IMR-90 (cell line): ENCODE data around the gene TBCA. TPM values are rescaled to one million over a fixed set of nuclear protein-coding genes. Genes with fewer than 3 reads are reported as not detected.

Experiments
- ATAC-seq: fragments of 200-7000 bp; cut with Tn5 transposase; 2 replicates; pipeline ENCODE4 v1.9.1; 2020; ENCODE audit warnings: low read depth, mild to moderate bottlenecking, moderate library complexity
- BruUV-seq: library from RNA; stranded (reverse); fragments of 400-500 nt; replicated peaks from 2 replicates; lab custom pipeline; 2021; lab: Mats Ljungman, UMichigan
- CTCF ChIA-PET: fragments of 300-600 bp; formaldehyde crosslinking; extraction: SDS; loops from one replicate; lab custom pipeline; 2021; ENCODE audit warnings: antibody characterized with exemption; lab: Yijun Ruan, JAX
- POLR2A ChIA-PET: fragments of 300-600 bp; sonication (Branson Sonifier 250); formaldehyde crosslinking; loops from one replicate; lab custom pipeline; 2022; ENCODE audit warnings: antibody characterized with exemption; ENCODE audit not compliant: unreplicated experiment; lab: Charles Lee
- DNase-seq: peaks from one replicate; pipeline ENCODE4 v3.0.0; 2013
- H2AFZ ChIP-seq: replicated peaks from 2 replicates; pipeline ENCODE3; 2013; ENCODE audit warnings: low read length, mild to moderate bottlenecking; ENCODE audit not compliant: poor library complexity
- H2AK5ac ChIP-seq: 2 replicates; pipeline ENCODE4 v1.6.1; 2013; ENCODE audit warnings: low read depth, low read length, inconsistent platforms
- H2AK9ac ChIP-seq: replicated peaks from 2 replicates; pipeline ENCODE3; 2013; ENCODE audit warnings: mild to moderate bottlenecking, low read depth, low read length, moderate library complexity; ENCODE audit not compliant: poor library complexity
- H2BK120ac ChIP-seq: 2 replicates; pipeline ENCODE4 v1.6.1; 2013; ENCODE audit warnings: low read depth, low read length, inconsistent platforms
- H2BK15ac ChIP-seq: 3 replicates; pipeline ENCODE4 v1.6.1; 2013; ENCODE audit warnings: low read depth, low read length, inconsistent platforms
- H2BK20ac ChIP-seq: 2 replicates; pipeline ENCODE4 v1.6.1; 2013; ENCODE audit warnings: low read depth, mild to moderate bottlenecking, inconsistent platforms, low read length, moderate library complexity
- H2BK5ac ChIP-seq: 2 replicates; pipeline ENCODE4 v1.6.1; 2013; ENCODE audit warnings: mild to moderate bottlenecking, low read depth, low read length, inconsistent platforms; ENCODE audit not compliant: poor library complexity, severe bottlenecking
- H3K14ac ChIP-seq: replicated peaks from 2 replicates; pipeline ENCODE4 v1.6.1; 2013; ENCODE audit warnings: low read depth, low read length, inconsistent platforms
- H3K18ac ChIP-seq: 2 replicates; pipeline ENCODE4 v1.6.1; 2013; ENCODE audit warnings: low read depth, low read length, control low read depth
- H3K23ac ChIP-seq: 2 replicates; pipeline ENCODE4 v1.6.1; 2013; ENCODE audit warnings: low read depth, low read length, inconsistent platforms
- H3K27ac ChIP-seq: 2 replicates; pipeline ENCODE4 v1.5.1; 2013; ENCODE audit warnings: mild to moderate bottlenecking, control low read depth, low read length; ENCODE audit not compliant: insufficient read depth
- H3K27me3 ChIP-seq: 2 replicates; pipeline ENCODE4 v1.6.1; 2013; ENCODE audit warnings: low read length; ENCODE audit not compliant: control insufficient read depth, insufficient read depth
- H3K36me3 ChIP-seq: 2 replicates; pipeline ENCODE4 v1.6.1; 2013; ENCODE audit warnings: low read length, mixed read lengths; ENCODE audit not compliant: control insufficient read depth, insufficient read depth
- H3K4ac ChIP-seq: 2 replicates; pipeline ENCODE4 v1.6.1; 2013; ENCODE audit warnings: low read depth, low read length, inconsistent platforms
- H3K4me1 ChIP-seq: 2 replicates; pipeline ENCODE4 v1.6.1; 2013; ENCODE audit warnings: low read length, mixed read lengths; ENCODE audit not compliant: control insufficient read depth, insufficient read depth
- H3K4me2 ChIP-seq: 2 replicates; pipeline ENCODE4 v1.6.1; 2013; ENCODE audit warnings: low read depth, mild to moderate bottlenecking, control low read depth, low read length, moderate library complexity
- H3K4me3 ChIP-seq: 2 replicates; pipeline ENCODE4 v1.5.1; 2013; ENCODE audit warnings: low read depth, mild to moderate bottlenecking, control low read depth, low read length, moderate library complexity; ENCODE audit not compliant: insufficient read depth
- H3K56ac ChIP-seq: 2 replicates; pipeline ENCODE4 v1.6.1; 2013; ENCODE audit warnings: low read length, inconsistent platforms; ENCODE audit not compliant: insufficient read depth; ENCODE audit errors: extremely low read depth
- H3K79me1 ChIP-seq, 2 experiments: 2 replicates each; pipeline ENCODE4 v1.6.1; 2013; ENCODE audit warnings: low read length in 2 of 2, inconsistent platforms in 1 of 2, low read depth in 1 of 2
- H3K9ac ChIP-seq: 2 replicates; pipeline ENCODE4 v1.6.1; 2013; ENCODE audit warnings: low read depth, low read length, control low read depth
- H3K9me1 ChIP-seq: 2 replicates; pipeline ENCODE4 v1.6.1; 2013; ENCODE audit warnings: low read length, inconsistent platforms; ENCODE audit not compliant: insufficient read depth
- H3K9me3 ChIP-seq: 2 replicates; pipeline ENCODE4 v1.6.1; 2013; ENCODE audit warnings: low read length; ENCODE audit not compliant: control insufficient read depth, insufficient read depth
- H4K20me1 ChIP-seq: 2 replicates; pipeline ENCODE4 v1.6.1; 2013; ENCODE audit warnings: low read length, inconsistent platforms; ENCODE audit not compliant: insufficient read depth
- H4K5ac ChIP-seq: 2 replicates; pipeline ENCODE4 v1.6.1; 2013; ENCODE audit warnings: mild to moderate bottlenecking, low read depth, low read length, control low read depth
- H4K8ac ChIP-seq, 2 experiments: 2 replicates each; pipeline ENCODE4 v1.6.1; 2013; ENCODE audit warnings: low read depth in 2 of 2, low read length in 2 of 2, control low read depth in 1 of 2, inconsistent platforms in 1 of 2
- H4K91ac ChIP-seq: 2 replicates; pipeline ENCODE4 v1.6.1; 2013; ENCODE audit warnings: low read depth, low read length, inconsistent platforms; ENCODE audit not compliant: insufficient read depth
- BHLHE40 ChIP-seq: fragments of 150-350 bp; IDR thresholded peaks from 2 replicates; pipeline ENCODE4 v1.6.1; 2016; ENCODE audit warnings: mild to moderate bottlenecking, low read depth, low read length
- CEBPB ChIP-seq: IDR thresholded peaks from 2 replicates; pipeline ENCODE4 v1.6.1; 2012; ENCODE audit warnings: low read depth, low read length, improper control_type of control experiment
- CHD1 ChIP-seq: IDR thresholded peaks from 2 replicates; pipeline ENCODE4 v1.6.1; 2012; ENCODE audit warnings: low read depth, low read length, improper control_type of control experiment
- CTCF ChIP-seq: conservative IDR thresholded peaks from 2 replicates; pipeline ENCODE4 v1.5.1; 2012; ENCODE audit warnings: mild to moderate bottlenecking, low read depth, low read length, improper control_type of control experiment
- ELK1 ChIP-seq: fragments of 150-350 bp; IDR thresholded peaks from 2 replicates; pipeline ENCODE4 v1.6.1; 2016; ENCODE audit warnings: low read depth, mild to moderate bottlenecking, low read length, moderate library complexity, borderline replicate concordance
- FOS ChIP-seq: fragments of 150-350 bp; IDR thresholded peaks from 2 replicates; pipeline ENCODE4 v1.6.1; 2016; ENCODE audit warnings: low read depth, low read length
- MAFK ChIP-seq: IDR thresholded peaks from 2 replicates; pipeline ENCODE4 v1.6.1; 2012; ENCODE audit warnings: low read depth, low read length, improper control_type of control experiment
- MAZ ChIP-seq: IDR thresholded peaks from 2 replicates; pipeline ENCODE4 v1.6.1; 2012; ENCODE audit warnings: low read depth, mild to moderate bottlenecking, low read length, improper control_type of control experiment, moderate library complexity, borderline replicate concordance
- NFE2L2 ChIP-seq: fragments of 150-350 bp; IDR thresholded peaks from 2 replicates; pipeline ENCODE4 v1.6.1; 2016; ENCODE audit warnings: low read depth, mild to moderate bottlenecking, low read length
- RCOR1 ChIP-seq: IDR thresholded peaks from 2 replicates; pipeline ENCODE4 v1.6.1; 2012; ENCODE audit warnings: mild to moderate bottlenecking, low read length, improper control_type of control experiment; ENCODE audit not compliant: insufficient replicate concordance
- RFX5 ChIP-seq: IDR thresholded peaks from 2 replicates; pipeline ENCODE4 v1.8.0; 2012; ENCODE audit warnings: low read depth, mild to moderate bottlenecking, low read length, moderate library complexity
- SMC3 ChIP-seq: fragments of 150-350 bp; IDR thresholded peaks from 2 replicates; pipeline ENCODE4 v1.6.1; 2016; ENCODE audit warnings: low read depth, mild to moderate bottlenecking, antibody characterized with exemption, low read length, moderate library complexity
- WGBS, 2 experiments: methylation state at CpG; one replicate each; pipeline versions ENCODE4 v1.1.5 to v1.1.7; 2013; ENCODE audit warnings: missing lambda C conversion rate in 2 of 2; ENCODE audit not compliant: insufficient read length in 1 of 2; ENCODE audit errors: extremely low coverage in 2 of 2; 5-methylcytosine and 5-hydroxymethylcytosine counted together
- dilution Hi-C: fragments of 300-500 bp; cut with HindIII; formaldehyde crosslinking; loops from one replicate; pipeline ENCODE4 v1.14.3; 2018; ENCODE audit warnings: low sequenced_read_pairs; ENCODE audit not compliant: unreplicated experiment
- in situ Hi-C: fragments of 300-500 bp; cut with MboI; formaldehyde crosslinking; loops from 3 replicates; pipeline ENCODE4 v1.14.3; 2019; ENCODE audit warnings: low sequenced_read_pairs, inconsistent platforms, mixed read lengths
- intact Hi-C: fragments of 100-400 bp; cut with micrococcal nuclease; formaldehyde crosslinking; loops from 2 replicates; pipeline ENCODE4 v1.10.0; 2022
- polyA plus RNA-seq, 3 experiments: library from polyadenylated mRNA; depleted of rRNA; stranded (reverse); fragments of >200 nt; gene quantifications; 2 replicates each; pipeline ENCODE4 v1.2.3, GENCODE V29; 2012; ENCODE audit warnings: low replicate concordance in 1 of 3
- total RNA-seq: library from RNA; depleted of rRNA; stranded (reverse); fragments of >200 nt; gene quantifications from 2 replicates; pipeline ENCODE4 v1.2.3, GENCODE V29; 2012
- TF ChIP-seq, protein P1 (sequence below): fragments of 150-350 bp; IDR thresholded peaks from 2 replicates; pipeline ENCODE4 v1.6.1; 2017; ENCODE audit warnings: mild to moderate bottlenecking, antibody characterized with exemption, low read length, low read depth

The TBCA gene
- total and polyA plus RNA-seq, 2 of the 4 experiments (the other 2 are of a cell fraction), result 6.1 to 137 TPM

DNA sequence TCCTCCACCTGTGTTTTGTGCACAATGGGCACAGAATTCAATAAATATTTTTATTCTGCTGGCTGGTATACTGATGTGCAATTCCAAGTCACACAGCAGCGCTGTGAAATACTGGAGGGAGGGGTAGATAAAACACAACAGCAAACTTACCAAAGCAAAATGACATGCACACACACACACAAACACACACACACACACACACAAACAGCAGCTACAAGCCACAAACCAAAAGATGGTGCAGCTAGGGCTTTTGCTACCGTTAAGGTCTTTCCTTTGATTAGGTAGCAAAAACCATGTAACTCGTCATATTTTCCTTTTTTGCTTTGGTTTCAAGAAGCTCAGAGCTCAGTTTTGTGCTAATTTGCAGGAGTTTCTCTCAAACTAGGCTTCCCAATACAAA is 1.8 kb upstream of the TBCA start:
- Histone ChIP-seq H3K79me1 (peaks cover 7 to 26% of the 10 kb centered on the region in 2 experiments; a peak in 3 of 4 replicates), H3K18ac (no peak overlapping the region), H3K4me1 (peaks cover 6% of the 10 kb centered on the region; the same call in 1 of the 2 replicates), H3K23ac (no peak overlapping the region), H3K27me3 (no peaks in the 10 kb centered on the region), H4K8ac (no peak overlapping the region), H4K5ac (no peak overlapping the region), H3K9me3 (no peaks in the 10 kb centered on the region), H3K9ac (no peak overlapping the region), H2AK9ac (no peak overlapping the region), H3K4me2 (no peak overlapping the region), H4K20me1 (peaks cover 25% of the 10 kb centered on the region), H2BK20ac (no peak overlapping the region), H2AFZ (no peak overlapping the region), H4K91ac (no peak overlapping the region), H3K36me3 (no peaks in the 10 kb centered on the region), H3K27ac (no peak overlapping the region), H2AK5ac (no peak overlapping the region), H3K4ac (no peak overlapping the region), H3K14ac (no peak overlapping the region), H2BK120ac (no peak overlapping the region), H3K56ac (no peak overlapping the region), H3K9me1 (0 out of 2 replicates have a peak, but pooled peaks cover 3% of the 10 kb centered on the region), H2BK5ac (no peak overlapping the region), H3K4me3 (no peak overlapping the region), H2BK15ac (no peak overlapping the region)
- 100% methylated on average over 2 of the region's 3 CpGs; no CpG with 5 or more reads in 1 of the 2 experiments for WGBS, 2 experiments
- CTCF ChIA-PET, result no interaction called here
- DNase-seq, result no peak
- intact Hi-C loops (loop anchor here (5.0 to 10.0 kb wide), 2 partner anchors 229 to 1457 kb away; partner anchors contain the start of gene JMY), in situ Hi-C loops (no loop called here), dilution Hi-C loops (no loop called here)
- no peak for ATAC-seq
- no TSS peak for BruUV-seq
- TF ChIP-seq ELK1 (no peak), MAZ (no peak), MAFK (no peak), NFE2L2 (no peak), BHLHE40 (no peak), RCOR1 (no peak), CTCF (no peak), CHD1 (no peak), CEBPB (no peak), SMC3 (no peak), FOS (no peak), RFX5 (no peak)
- TF ChIP-seq, protein P1, sequence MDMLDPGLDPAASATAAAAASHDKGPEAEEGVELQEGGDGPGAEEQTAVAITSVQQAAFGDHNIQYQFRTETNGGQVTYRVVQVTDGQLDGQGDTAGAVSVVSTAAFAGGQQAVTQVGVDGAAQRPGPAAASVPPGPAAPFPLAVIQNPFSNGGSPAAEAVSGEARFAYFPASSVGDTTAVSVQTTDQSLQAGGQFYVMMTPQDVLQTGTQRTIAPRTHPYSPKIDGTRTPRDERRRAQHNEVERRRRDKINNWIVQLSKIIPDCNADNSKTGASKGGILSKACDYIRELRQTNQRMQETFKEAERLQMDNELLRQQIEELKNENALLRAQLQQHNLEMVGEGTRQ, result no peak
- POLR2A ChIA-PET, result no interaction called here
